NCI-H1092 treated with DMSO at 0.1 percent for 48 hours (cell line): Measurements from ENCODE around the gene YWHAH.

Experiments used
- DNase-seq: peaks from one replicate; lab custom pipeline; 2025; lab: John Stamatoyannopoulos, UW

YWHAH gene

DNA sequence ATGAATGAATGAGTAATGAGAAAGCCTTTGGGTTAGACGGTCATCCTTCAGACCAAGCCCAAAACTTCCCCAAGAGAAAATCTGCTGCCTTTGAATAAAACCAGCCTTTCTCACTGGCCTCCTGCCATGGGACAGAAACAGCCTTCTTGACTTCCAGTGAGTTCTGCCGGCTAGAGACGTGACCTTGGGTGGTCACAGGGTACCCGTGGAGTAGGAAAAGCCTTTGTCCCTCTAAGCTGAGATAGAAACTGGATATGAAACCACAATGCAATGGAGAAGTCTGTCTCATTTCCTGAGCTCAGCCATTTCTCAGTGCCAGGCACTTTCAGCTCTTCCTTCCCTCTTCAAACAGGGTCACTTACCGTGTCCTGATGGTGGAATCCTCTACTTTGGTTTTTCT, 21.2 kb upstream of the YWHAH start:
- DNase-seq, result no peak

DNA sequence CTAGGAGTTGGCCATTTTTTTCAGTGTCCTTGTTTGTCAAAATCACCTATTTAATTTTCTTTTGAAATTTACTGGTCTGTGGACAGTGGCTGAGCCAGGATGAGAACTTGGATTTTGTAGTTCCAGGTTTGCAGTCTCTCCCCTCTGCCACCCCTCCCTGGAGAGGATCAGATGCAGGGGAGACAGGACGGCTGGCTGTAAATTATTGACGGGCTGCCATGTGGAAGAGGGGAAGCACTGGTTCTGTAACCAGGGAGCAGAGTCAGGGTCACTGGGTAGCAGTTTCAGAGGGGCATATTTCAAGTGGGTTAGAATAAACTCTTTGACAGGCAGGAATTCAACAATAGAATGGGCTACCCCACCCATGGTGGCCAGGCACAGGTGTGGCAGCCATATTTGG, 20.6 kb upstream of the YWHAH start:
- DNase-seq, result no peak

GRCh38 chr22:31925056-31925455, 19.3 kb upstream of the YWHAH start:
- DNase-seq, result no peak

DNA sequence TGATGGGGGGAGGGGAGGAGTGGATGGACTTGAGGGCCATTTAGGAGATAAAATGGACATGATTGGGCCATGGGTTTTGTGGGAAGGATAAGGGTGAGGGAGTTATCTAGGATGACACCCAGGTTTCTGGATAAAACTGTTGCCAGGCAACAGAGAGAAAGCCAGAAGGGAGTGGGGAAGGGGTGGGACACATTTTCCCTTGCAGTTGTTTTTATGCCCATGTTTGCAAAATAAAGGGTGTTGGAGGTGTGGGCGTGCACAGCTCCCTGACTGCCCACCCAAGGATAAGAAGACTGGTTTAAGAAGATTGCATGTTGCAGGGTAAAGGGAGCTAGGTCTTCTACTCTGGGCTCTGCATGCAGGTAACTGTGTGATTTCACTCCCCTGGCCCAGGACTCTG, 18.3 kb upstream of the YWHAH start:
- no peak for DNase-seq

DNA sequence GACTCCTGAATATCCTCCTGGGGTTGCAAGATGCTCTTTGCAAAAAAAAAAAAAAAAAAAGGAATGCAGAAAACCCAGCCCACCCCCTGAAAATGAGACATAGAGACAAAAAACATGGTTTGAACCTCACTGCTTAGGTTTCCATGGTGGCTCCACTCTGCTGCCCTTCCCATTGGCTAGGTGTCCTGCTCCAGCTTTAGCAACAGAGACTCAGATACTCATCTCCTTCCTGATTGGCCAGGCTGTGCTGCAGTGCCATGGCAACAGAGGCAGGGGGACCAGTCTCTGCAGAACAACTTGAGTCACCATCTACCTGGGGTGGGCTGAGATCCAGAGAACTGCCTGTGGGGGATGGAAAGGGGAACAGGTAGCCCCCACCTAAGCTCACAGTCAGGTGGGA, 17.4 kb upstream of the YWHAH start:
- no peak for DNase-seq

GRCh38 chr22:31927562-31927961, 16.8 kb upstream of the YWHAH start:
- no peak for DNase-seq

GRCh38 chr22:31929167-31929930, 15.0 kb upstream of the YWHAH start:
- no peak for DNase-seq

- no peak for DNase-seq
These were observed 11.5 kb upstream of the YWHAH start for GRCh38 chr22:31932863-31933262.

GRCh38 chr22:31933406-31933805, 10.9 kb upstream of the YWHAH start:
- no peak for DNase-seq

DNA sequence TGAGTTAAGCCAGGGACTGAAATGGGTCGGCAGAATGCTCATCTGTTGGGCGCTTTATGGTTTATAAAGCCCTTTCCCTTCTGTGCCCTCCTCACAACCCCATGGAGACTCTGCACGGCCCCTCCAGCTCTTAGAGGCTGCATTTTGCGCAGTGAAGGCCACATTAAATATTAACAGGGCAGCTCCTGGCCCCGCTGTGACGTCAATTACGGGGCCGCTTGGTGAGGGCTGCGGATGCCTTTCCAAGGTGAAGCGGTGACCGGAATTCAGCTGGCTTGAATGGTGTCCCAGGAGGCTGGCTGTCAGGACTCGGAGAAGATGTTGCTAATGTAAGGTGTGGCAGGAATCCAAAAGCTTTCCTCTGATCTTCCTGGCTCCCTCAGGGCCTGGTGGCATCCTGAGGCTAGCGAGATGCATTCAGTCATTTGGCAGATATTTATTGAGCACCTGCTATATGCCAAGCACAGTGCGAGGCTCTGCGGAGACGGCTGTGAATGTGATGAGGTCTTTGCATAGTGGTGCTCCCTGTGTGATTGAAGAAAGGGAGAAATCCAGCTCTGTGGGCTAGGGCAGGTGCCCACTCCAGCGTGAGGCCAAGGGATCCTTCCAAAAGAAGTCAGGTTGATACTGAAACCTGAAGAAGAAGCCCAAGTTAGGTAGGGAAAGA, 10.4 kb upstream of the YWHAH start:
- DNase-seq, result peak; percentile 6

DNA sequence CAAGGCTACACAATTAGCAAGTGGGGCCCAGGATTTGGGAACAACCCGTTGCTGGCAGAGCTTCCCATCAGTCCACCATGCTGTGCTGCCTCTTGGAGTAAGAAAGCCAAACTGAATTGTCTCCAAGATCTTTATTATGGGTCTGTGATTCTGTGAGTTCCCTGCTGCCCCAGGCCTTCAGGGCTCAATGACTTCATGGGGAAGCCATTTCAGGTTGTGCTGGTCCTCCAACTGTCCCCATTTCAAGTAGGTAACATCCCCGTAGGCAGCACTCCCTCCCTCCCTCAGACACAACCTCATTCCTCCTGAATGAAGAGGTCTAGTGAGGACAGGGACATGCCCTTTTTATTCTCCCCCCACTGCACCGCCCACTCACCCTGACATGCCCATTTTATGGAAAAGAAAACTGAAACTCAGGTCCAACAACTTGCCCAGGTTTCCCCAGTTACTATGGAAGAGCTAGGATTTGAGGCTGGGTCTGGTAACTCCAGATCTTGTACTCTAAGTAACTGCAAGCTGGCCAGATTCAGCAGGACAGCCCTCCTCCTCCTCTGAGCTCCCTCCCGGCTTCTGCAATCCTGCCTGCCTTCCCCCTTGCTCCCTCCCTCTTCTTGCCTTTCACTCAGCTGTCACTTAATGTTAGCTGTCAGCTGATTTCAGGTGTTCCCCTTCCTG, 8.2 kb upstream of the YWHAH start:
- DNase-seq, result no peak

GRCh38 chr22:31937341-31937740, 7.0 kb upstream of the YWHAH start:
- no peak for DNase-seq

GRCh38 chr22:31938296-31938695, 6.0 kb upstream of the YWHAH start:
- no peak for DNase-seq

DNA sequence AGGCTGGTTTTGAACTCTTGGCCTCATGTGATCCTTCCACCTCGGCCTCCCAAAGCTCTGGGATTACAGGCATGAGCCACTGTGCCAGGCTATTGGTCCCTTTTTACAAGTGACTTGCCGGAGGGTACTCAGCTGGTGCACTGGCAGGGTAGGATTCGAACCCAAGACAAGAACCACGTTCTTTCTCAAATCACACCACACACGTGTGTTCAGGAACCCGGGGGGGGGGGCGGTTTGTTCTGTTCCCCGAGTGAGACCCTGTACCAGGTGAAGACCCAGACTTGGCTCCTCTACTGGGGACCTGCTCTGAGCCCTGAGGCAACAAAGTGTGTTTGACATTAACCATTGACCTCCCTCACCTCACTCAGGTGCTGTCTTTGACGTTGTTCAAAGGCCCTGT, 3.8 kb upstream of the YWHAH start:
- DNase-seq, result no peak

- DNase-seq, result no peak
These were observed 2.2 kb upstream of the YWHAH start for GRCh38 chr22:31942091-31942490.

- no peak for DNase-seq
These were observed 943 bp upstream of the YWHAH start for GRCh38 chr22:31943206-31943977.

- peak; percentile 30 for DNase-seq
These were observed 536 bp downstream of the YWHAH start for GRCh38 chr22:31944700-31945442.

DNA sequence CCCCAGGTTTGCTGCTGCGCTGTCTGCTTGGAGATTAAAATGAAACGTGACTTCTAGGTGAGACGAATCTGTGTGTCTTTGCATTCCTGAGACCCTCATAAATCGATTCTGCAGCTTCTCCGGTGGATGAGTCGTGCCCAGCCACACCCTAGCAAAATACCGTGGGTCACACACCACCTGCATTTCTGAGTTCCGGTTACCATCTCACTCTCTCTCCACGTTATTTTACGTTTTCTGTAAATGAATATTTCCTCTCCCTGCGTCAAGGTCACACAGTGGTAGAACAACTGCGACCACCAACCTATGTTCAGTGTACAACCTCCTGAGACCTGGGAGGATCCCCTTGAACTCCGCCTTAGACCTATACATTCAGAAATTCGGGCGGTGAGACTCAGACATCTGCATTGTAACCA, 1.1 kb downstream of the YWHAH start:
- no peak for DNase-seq

- no peak for DNase-seq
These were observed 1.8 kb downstream of the YWHAH start for GRCh38 chr22:31945971-31946680.

- peak; percentile 7 for DNase-seq
These were observed 3.0 kb downstream of the YWHAH start for GRCh38 chr22:31947296-31947695.

DNA sequence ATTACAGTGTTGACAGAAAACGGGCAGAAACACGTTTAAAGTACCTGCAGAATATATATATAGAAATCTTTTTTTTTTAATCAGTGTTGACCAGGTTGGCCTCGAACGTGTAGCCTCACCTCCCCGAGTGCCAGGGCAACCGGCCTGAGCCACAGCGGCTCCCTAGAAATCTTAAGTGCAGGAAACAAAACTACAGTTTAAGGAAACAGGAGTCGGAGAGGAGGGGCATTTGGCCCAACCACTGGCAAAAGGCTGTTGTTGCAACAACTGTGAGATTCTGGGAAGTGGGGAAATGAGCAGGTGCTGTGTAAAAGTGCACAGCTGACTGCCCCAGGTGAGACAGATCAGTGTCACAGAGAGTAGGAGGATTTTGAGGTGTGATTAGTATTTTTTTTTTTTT, 3.7 kb downstream of the YWHAH start:
- no peak for DNase-seq
